Fibroblast of lung (primary cell): ENCODE measurements around the gene LIMS1.
"Not testable (repeated sequence)": the region's sequence is repeated elsewhere in the genome, so short reads cannot be mapped to it uniquely, and the experiment has no call there.

Source experiments
- EZH2 ChIP-seq: IDR thresholded peaks from 2 replicates; pipeline ENCODE4 v1.5.1; 2012; ENCODE audit warnings: low read length, control low read depth, mild to moderate bottlenecking; ENCODE audit errors: missing control alignments
- TF ChIP-seq, protein P1 (sequence below), 2 donors: IDR thresholded peaks in 1 of 2; conservative IDR thresholded peaks in 1 of 2; 1 replicate in 1 of 2; 2 replicates in 1 of 2; pipeline ENCODE4 v1.5.1; 2011 to 2012; ENCODE audit warnings: low read length in 2 of 2, control low read depth in 1 of 2, inconsistent platforms in 1 of 2, low read depth in 1 of 2, mild to moderate bottlenecking in 1 of 2

GRCh38 chr2:108524688-108525087, 9.6 kb upstream of the LIMS1 start:
- TF ChIP-seq, protein P1, sequence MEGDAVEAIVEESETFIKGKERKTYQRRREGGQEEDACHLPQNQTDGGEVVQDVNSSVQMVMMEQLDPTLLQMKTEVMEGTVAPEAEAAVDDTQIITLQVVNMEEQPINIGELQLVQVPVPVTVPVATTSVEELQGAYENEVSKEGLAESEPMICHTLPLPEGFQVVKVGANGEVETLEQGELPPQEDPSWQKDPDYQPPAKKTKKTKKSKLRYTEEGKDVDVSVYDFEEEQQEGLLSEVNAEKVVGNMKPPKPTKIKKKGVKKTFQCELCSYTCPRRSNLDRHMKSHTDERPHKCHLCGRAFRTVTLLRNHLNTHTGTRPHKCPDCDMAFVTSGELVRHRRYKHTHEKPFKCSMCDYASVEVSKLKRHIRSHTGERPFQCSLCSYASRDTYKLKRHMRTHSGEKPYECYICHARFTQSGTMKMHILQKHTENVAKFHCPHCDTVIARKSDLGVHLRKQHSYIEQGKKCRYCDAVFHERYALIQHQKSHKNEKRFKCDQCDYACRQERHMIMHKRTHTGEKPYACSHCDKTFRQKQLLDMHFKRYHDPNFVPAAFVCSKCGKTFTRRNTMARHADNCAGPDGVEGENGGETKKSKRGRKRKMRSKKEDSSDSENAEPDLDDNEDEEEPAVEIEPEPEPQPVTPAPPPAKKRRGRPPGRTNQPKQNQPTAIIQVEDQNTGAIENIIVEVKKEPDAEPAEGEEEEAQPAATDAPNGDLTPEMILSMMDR (conservative IDR thresholded peaks at IDR 0.05 in 1 of 2, IDR thresholded peaks at IDR 0.05 in 1 of 2; ENCODE audit: low read depth in 1 of 2, low read length in 2 of 2) = not testable (repeated sequence)
- not testable (repeated sequence) for TF ChIP-seq EZH2
